WERI-Rb-1 (cell line): ENCODE data around the gene ODAD4.

ENCODE experiments used
- DNase-seq: peaks from one replicate; pipeline ENCODE4 v3.0.0-alpha.2; 2020
- H3K27ac ChIP-seq: fragments of 250-450 bp; sonication (Bioruptor Pico); 2 replicates; pipeline ENCODE4 v1.5.1; 2020; ENCODE audit warnings: mild to moderate bottlenecking, moderate library complexity
- H3K27me3 ChIP-seq: fragments of 250-450 bp; sonication (Bioruptor Pico); 2 replicates; pipeline ENCODE4 v1.5.1; 2021; ENCODE audit warnings: mild to moderate bottlenecking, low read depth, moderate library complexity; ENCODE audit not compliant: insufficient read depth, severe bottlenecking
- H3K36me3 ChIP-seq: fragments of 250-450 bp; sonication (Bioruptor Pico); 2 replicates; pipeline ENCODE4 v1.5.1; 2020; ENCODE audit warnings: mild to moderate bottlenecking, moderate library complexity
- H3K4me3 ChIP-seq: 2 replicates; pipeline ENCODE4 v1.5.1; 2011; ENCODE audit warnings: low read depth, mild to moderate bottlenecking, control low read depth, low read length
- H3K9me3 ChIP-seq: fragments of 250-450 bp; sonication (Bioruptor Pico); 2 replicates; pipeline ENCODE4 v1.5.1; 2021; ENCODE audit warnings: mild to moderate bottlenecking, moderate library complexity; ENCODE audit not compliant: severe bottlenecking
- CTCF ChIP-seq: IDR thresholded peaks from 2 replicates; pipeline ENCODE4 v1.5.1; 2011; ENCODE audit warnings: low read depth, mild to moderate bottlenecking, control low read depth, inconsistent platforms, low read length

ODAD4 gene

GRCh38 chr17:41982026-41982760 is 51.8 kb downstream of the ODAD4 start:
- Histone ChIP-seq H3K27ac (no peak overlapping the region), H3K36me3 (peaks cover 93% of the 10 kb centered on the region), H3K9me3 (no peaks in the 10 kb centered on the region), H3K4me3 (no peak overlapping the region), H3K27me3 (no peaks in the 10 kb centered on the region)
- DNase-seq, result no peak
- TF ChIP-seq CTCF, result no peak

GRCh38 chr17:41984454-41984853 is 54.0 kb downstream of the ODAD4 start:
- TF ChIP-seq CTCF, result no peak
- Histone ChIP-seq H3K27ac (peak overlapping the region; percentile 66), H3K27me3 (no peaks in the 10 kb centered on the region), H3K9me3 (no peaks in the 10 kb centered on the region), H3K36me3 (peaks cover 93% of the 10 kb centered on the region), H3K4me3 (no peak overlapping the region)
- peak; percentile 34 for DNase-seq

- H3K4me3 ChIP-seq, result no peak overlapping the region
- no peak overlapping the region for H3K27ac ChIP-seq
- no peak for TF ChIP-seq CTCF
- no peaks in the 10 kb centered on the region for H3K9me3 ChIP-seq
- H3K36me3 ChIP-seq, result peaks cover 93% of the 10 kb centered on the region
- H3K27me3 ChIP-seq, result no peaks in the 10 kb centered on the region
- no peak for DNase-seq
These were observed 55.5 kb downstream of the ODAD4 start for GRCh38 chr17:41985919-41986318.

- no peaks in the 10 kb centered on the region for H3K27me3 ChIP-seq
- peak overlapping the region; percentile 49; the same call in 1 of the 2 replicates for H3K27ac ChIP-seq
- no peak for TF ChIP-seq CTCF
- no peak overlapping the region for H3K4me3 ChIP-seq
- H3K36me3 ChIP-seq, result peaks cover 93% of the 10 kb centered on the region
- DNase-seq, result no peak
- no peaks in the 10 kb centered on the region for H3K9me3 ChIP-seq
These were observed 56.2 kb downstream of the ODAD4 start for GRCh38 chr17:41986634-41987033.

- no peaks in the 10 kb centered on the region for H3K9me3 ChIP-seq
- H3K27me3 ChIP-seq, result no peaks in the 10 kb centered on the region
- DNase-seq, result no peak
- H3K36me3 ChIP-seq, result peaks cover 93% of the 10 kb centered on the region
- no peak overlapping the region for H3K4me3 ChIP-seq
- TF ChIP-seq CTCF, result no peak
- H3K27ac ChIP-seq, result peak overlapping the region; percentile 49
These were observed 57.2 kb downstream of the ODAD4 start for GRCh38 chr17:41987642-41988041.

GRCh38 chr17:41988418-41988817 is 58.0 kb downstream of the ODAD4 start:
- H3K36me3 ChIP-seq, result peaks cover 93% of the 10 kb centered on the region

More at GRCh38 chr17:41988418-41988817, 58.0 kb downstream of the ODAD4 start:
- Histone ChIP-seq H3K27ac (no peak overlapping the region; the same call in 1 of the 2 replicates), H3K27me3 (no peaks in the 10 kb centered on the region), H3K9me3 (no peaks in the 10 kb centered on the region), H3K4me3 (no peak overlapping the region)
- TF ChIP-seq CTCF, result no peak
- no peak for DNase-seq
